LNCAP (cell line): ENCODE results near the gene TPPP.

Experiments used
- CTCF ChIP-seq: fragments of 450-650 bp; IDR thresholded peaks from 2 replicates; pipeline ENCODE4 v1.5.1; 2017; ENCODE audit warnings: mild to moderate bottlenecking

The TPPP gene

GRCh38 chr5:624118-624950 lies 68.8 kb downstream of the TPPP start:
- TF ChIP-seq CTCF, result no peak

- no peak for TF ChIP-seq CTCF
These were observed 69.6 kb downstream of the TPPP start for GRCh38 chr5:623531-623930.

- TF ChIP-seq CTCF, result no peak
These were observed 70.1 kb downstream of the TPPP start for GRCh38 chr5:622946-623522.

- TF ChIP-seq CTCF, result no peak
These were observed 70.8 kb downstream of the TPPP start for GRCh38 chr5:622359-622758.

GRCh38 chr5:621341-621761 lies 71.8 kb downstream of the TPPP start:
- no peak for TF ChIP-seq CTCF

GRCh38 chr5:620586-621180 lies 72.5 kb downstream of the TPPP start:
- TF ChIP-seq CTCF, result no peak

GRCh38 chr5:620152-620551 lies 73.0 kb downstream of the TPPP start:
- TF ChIP-seq CTCF, result no peak
